CD4-positive, alpha-beta T cell treated with Interleukin-4 for 4 hours (primary cell): ENCODE measurements around the gene NECTIN1.
"Not testable (repeated sequence)": the region's sequence is repeated elsewhere in the genome, so short reads cannot be mapped to it uniquely, and the experiment has no call there.

ENCODE experiments used
- DNase-seq: peaks from one replicate; pipeline ENCODE4 v3.0.0-alpha.2; 2020

The NECTIN1 gene

DNA sequence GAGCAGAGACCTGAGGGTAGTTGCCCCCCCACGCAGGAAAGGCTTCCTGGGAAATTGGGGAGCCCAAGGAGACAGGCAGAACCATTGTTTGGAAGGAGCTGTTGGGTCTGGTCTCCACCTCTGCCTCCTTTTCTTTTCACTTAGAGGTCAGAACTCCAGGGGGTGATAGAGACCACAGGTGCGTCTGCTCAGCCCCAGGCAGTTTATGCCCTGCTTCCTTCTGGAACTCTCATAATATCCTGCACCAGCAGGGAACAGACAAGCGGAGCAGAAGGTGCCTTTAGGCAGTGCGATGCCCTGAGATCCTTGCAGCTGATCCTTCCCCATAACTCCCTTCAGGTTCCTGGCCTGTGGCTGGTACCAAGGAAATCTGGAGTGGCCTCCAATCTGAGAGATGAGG, 120.2 kb downstream of the NECTIN1 start:
- DNase-seq, result no peak

DNA sequence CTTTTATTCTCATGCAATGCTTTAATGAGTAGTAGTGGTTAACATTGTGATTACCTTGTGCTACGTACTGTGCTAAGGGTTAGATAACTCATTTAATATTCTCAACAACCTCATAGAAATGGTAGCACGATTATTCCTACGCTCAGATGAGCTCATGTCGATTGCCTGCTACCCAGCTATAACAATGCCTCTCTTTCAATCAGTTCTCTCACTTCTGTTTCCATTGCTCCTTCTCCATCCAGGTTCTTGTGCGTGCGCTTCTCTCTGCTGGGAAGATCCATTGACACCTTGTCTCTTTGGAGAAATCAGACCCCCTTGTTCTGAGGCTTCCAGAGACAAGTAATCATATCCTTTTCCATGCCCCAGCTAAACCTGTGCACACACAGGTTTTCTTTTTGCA, 120.8 kb downstream of the NECTIN1 start:
- no peak for DNase-seq

DNA sequence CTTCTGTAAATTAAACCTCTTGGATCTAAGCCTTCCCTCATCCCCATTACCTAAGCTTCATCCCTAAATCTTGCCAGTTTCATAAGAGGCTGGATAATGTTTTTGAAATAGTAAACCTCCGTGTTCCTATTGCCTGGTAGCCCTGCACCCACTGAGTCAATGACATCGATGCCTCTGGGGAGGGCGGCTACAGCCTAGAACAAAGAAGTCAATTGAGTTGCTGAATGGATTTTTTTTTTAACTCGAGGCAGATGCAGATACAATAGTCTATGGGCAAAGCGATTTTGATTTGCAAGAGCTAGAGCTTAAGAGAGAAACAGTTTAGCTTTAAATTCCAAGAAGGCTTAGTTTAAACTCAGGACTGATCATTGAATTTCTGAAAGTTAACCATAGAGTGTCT, 121.3 kb downstream of the NECTIN1 start:
- no peak for DNase-seq

DNA sequence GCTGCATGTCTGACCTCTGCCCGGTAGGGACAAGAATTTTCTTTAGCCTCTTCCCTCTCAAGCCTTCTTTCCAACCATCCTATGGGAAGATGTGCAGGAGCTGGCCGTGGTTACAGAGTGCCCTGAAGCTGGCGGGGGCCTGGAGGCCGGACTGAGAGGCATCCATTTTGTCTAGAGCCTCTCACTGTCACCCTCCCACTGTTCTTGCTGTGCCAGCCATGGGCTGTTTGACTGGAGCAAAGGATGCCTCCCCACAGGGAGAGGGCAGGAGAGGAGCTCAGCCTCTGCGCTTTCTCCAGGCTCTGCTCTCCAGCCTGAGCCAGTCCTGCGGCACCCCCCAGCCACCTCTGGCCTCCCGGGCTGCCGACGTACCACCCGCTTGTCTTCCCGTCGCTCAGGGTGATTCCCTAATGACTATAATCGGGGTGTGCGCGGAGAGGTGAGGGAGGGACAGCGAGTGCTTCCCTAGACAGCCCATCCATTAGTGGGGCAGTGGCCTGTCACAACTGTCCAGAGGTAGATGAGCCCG, 123.8 kb downstream of the NECTIN1 start:
- DNase-seq, result no peak

DNA sequence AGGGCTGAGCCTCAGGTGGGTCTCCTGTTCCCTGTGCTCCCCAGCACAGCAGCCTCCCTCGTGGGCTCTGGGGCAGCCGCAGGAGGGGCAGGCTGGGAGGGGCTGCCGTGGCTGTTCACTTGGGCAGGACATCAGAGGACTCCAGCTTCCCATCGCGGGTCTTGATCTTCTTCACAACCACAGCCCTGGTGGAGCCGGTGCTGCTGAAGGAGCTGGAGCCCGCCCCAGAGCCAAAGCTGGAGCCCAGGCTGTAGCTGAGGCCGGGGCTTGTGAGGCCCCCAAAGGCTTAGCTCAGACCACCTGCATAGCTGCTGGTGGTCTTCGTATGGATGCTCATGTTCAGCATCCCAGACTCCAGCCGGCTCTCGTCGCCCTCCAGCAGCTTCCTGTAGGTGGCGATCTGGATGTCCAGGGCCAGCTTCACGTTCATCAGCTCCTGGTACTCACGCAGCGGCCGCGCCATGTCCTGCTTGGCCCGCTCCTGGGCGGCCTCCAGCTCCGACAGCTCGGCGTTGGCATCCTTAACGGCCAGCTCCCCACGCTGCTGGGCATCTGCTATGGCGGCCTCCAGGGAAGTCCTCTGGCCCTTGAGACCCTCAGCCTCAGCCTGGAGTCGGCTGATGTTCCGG, 126.1 kb downstream of the NECTIN1 start:
- DNase-seq, result no peak

DNA sequence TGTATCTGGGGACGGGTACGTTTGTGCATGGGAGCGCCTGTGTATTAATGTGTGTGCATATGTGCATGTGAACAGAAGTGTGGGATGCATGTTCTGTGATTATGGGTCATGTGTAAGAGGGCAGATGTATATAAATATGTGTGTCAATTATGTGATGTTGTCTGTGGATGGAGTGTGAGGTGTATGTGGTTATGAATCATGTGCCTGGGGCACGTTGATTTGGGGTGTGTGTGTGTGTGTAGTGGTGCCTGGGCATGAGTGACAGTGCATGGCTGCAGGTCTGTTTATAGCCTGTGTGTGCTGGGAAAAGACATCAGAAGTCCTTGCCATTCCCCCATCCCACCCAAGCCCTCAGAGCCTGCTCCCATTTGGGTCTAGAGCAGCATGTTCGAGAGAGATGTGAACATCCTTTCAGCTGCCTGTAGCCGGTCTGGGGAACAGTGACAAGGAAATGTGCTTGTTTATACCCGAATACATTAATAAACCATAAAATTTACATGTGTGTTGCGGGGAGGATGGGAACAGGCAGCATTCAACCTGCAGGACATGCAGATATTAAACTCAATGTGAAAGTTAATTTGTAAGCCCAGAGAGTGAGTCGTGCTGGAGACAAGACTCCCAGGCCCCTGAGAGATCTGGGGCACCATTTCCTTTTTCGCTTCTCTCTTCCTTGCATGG, 129.0 kb downstream of the NECTIN1 start:
- no peak for DNase-seq

DNA sequence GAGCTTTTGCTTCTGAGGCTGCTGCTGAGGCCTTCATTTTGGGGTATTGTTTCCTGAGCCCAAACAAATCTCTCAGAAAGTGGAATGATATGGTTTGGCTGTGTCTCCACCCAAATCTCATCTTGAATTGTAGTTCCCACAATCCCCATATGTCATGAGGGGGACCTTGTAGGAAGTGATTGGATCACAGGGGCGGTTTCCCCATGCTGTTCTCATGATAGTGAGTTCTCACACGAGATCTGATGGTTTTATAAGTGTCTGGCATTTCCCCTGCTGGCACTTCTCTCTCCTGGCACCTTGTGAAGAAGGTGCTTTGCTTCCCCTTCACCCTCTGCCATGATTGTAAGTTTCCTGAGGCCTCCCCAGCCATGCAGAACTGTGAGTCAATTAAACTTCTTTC, 133.1 kb downstream of the NECTIN1 start:
- not testable (repeated sequence) for DNase-seq

DNA sequence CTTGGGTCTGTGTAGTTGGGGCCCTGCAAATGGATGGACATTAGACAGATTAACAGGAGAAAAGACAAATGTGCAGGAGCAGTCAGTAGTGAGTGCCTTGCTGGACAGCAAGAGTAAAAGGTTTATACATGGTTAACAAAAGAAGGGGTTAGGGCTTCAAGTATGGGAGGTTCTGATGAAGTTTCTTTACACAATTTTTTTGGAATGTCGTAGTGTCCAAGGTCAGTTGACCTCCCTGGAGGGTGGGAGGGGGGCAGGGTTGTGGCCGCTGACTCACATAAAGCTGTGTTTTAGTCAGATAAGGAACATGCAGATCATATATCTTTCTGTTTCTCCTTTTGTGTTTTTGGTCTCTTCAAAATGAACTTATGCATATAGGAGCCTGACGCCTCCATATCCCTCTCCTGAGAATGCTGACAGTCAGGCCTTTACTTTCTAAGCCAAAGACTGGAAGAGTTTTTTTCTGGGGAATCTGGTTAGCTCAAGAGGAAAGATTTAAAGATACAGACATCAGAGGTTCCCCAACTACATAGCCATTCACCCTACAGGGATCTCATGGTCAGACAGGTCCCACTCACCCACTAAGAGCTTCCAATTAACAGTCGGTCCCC, 134.3 kb downstream of the NECTIN1 start:
- DNase-seq, result no peak

DNA sequence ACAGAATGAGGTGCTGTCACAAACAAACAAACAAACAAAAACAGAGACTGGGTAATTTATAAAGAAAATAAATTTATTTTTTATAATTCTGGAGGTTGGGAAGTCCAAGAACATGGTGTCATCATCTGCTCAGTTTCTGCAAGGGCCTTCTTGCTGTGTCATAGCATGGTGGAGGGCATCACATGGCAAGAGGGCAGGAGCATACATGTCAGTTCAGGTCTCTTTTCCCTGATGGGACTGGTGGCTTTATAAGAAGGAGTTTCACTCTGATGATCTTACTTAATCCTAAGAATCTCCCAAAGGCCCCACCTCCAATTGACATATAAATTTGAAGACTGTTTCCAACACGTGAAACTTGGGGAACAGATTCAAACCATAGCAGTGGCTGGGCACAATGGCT, 135.7 kb downstream of the NECTIN1 start:
- DNase-seq, result no peak

DNA sequence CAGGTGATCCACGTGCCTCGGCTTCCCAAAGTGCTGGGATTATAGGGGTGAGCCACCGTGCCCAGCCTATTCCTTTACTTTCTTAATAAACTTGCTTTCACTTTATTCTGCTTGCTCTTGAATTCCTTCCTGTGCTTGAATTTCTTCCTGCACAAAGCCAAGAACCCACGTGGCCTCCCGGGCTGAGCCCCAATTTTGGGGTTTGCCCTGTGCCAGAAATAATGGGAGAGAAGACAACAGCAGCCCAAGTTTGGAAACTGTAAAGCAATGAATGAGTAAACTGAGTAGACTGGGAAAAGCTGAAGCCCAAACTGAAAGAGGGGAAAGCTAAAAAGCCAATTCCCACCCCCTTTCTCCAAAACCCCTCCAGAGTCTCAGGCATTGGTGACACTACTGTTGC, 136.4 kb downstream of the NECTIN1 start:
- no peak for DNase-seq

DNA sequence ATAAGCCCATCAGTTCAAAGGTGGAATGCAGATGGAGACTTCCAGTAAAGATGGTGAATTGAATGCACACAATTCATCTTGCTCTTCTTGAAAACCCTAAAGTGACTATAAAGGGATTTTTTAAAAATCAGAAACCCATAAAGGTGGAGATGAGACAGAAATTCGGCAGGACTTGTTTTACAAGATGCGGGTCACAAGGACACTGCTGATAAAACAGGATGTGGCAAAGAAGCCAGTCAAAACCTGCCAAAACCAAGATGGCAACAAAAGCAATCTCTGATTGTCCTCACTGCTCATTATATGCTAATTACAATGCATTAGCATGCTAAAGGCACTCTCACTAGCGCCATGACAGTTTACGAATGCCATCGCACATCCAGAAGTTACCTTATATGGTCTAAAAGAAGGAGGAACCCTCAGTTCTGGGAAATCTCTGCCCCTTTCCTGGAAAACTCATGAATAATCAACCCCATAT, 137.1 kb downstream of the NECTIN1 start:
- no peak for DNase-seq

DNA sequence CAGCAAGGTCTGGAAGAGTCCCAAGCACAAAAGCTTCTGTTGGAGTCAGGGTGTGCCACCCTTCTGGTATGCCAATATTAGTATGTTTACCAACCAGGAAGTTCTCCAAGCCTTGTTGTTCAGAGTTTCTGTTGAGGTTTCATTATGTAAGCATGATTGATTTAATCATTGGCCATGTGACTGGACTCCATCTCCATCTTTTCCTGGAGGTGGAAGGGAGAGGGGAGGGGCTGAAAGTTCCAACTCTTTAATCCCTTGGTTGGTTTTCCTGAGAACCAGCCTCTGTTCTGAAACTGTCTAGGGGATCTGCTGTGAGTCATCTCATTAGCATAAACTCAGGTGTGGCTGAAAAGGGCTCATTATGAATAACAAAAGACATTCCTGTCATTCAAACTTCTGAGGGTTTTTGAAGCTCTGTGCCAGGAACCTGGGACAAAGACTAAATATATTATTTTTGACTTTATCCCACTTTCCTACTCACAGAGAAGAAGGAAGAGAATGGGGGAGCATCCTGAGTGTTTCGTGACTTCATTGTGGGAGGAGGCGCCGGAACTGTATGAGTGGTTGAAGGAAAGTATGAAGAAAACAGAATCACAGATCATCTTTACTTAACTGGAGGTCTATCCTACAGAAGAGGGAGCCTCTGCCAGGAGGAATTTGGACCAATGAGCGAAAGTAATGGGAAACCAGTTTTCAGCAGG, 138.2 kb downstream of the NECTIN1 start:
- DNase-seq, result no peak

DNA sequence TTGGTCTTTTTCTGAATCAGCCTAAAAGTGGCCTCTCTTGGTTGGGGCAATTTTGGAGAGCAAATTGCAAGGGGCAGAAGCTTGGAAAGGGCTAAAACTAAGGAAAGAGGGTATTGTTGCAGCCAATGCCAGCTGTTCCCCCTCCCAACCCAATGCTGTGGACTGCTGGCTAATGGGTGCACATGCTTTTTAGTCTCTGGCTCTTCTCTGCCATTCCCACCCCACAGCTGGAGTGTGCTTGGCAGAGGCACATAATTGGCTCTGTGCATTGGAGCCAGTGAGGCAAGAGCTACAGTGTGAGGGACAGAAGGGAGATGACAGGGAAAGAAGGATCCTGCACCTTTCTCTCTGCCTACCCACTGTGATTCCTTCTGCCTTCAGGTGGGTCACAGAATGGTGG, 140.0 kb downstream of the NECTIN1 start:
- DNase-seq, result no peak
